DMS53 treated with DMSO at 0.1 percent for 48 hours (cell line): ENCODE measurements around the gene AHNAK.
A peak's percentile ranks its signal among the peaks of the same experiment; 100 is the strongest.
"Not testable (repeated sequence)": the region's sequence is repeated elsewhere in the genome, so short reads cannot be mapped to it uniquely, and the experiment has no call there.

Experiments
- DNase-seq: peaks from one replicate; lab custom pipeline; 2025; ENCODE audit not compliant: unreplicated experiment; lab: John Stamatoyannopoulos, UW

AHNAK gene

GRCh38 chr11:62461740-62462507, 84.7 kb downstream of the AHNAK start:
- no peak for DNase-seq

- DNase-seq: no peak
Measured at GRCh38 chr11:62459080-62459479, 87.5 kb downstream of the AHNAK start.

- no peak for DNase-seq
Measured at GRCh38 chr11:62458212-62459002, 88.2 kb downstream of the AHNAK start.

GRCh38 chr11:62457478-62457877, 89.1 kb downstream of the AHNAK start:
- DNase-seq: no peak

GRCh38 chr11:62456630-62457029, 90.0 kb downstream of the AHNAK start:
- DNase-seq: peak; percentile 42

- DNase-seq: no peak
Measured at GRCh38 chr11:62452839-62453468, 93.7 kb downstream of the AHNAK start.

GRCh38 chr11:62452261-62452660, 94.3 kb downstream of the AHNAK start:
- DNase-seq: no peak

- no peak for DNase-seq
Measured at GRCh38 chr11:62451241-62451621, 95.4 kb downstream of the AHNAK start.

GRCh38 chr11:62450543-62451240, 95.9 kb downstream of the AHNAK start:
- no peak for DNase-seq

GRCh38 chr11:62449912-62450311, 96.7 kb downstream of the AHNAK start:
- not testable (repeated sequence) for DNase-seq

GRCh38 chr11:62449451-62449851, 97.2 kb downstream of the AHNAK start:
- DNase-seq: no peak

- no peak for DNase-seq
Measured at GRCh38 chr11:62446091-62446490, 100.5 kb downstream of the AHNAK start.

- DNase-seq: no peak
Measured at GRCh38 chr11:62445314-62445740, 101.3 kb downstream of the AHNAK start.

GRCh38 chr11:62444835-62445234, 101.8 kb downstream of the AHNAK start:
- no peak for DNase-seq

GRCh38 chr11:62444236-62444833, 102.3 kb downstream of the AHNAK start:
- DNase-seq: no peak

- DNase-seq: no peak
Measured at GRCh38 chr11:62443390-62444235, 103.0 kb downstream of the AHNAK start.

- no peak for DNase-seq
Measured at GRCh38 chr11:62439785-62440602, 106.6 kb downstream of the AHNAK start.

- no peak for DNase-seq
Measured at GRCh38 chr11:62438641-62439040, 108.0 kb downstream of the AHNAK start.

GRCh38 chr11:62437616-62438015, 109.0 kb downstream of the AHNAK start:
- DNase-seq: no peak
